ENCODE measurements around the gene PNMA8A.

DNA sequence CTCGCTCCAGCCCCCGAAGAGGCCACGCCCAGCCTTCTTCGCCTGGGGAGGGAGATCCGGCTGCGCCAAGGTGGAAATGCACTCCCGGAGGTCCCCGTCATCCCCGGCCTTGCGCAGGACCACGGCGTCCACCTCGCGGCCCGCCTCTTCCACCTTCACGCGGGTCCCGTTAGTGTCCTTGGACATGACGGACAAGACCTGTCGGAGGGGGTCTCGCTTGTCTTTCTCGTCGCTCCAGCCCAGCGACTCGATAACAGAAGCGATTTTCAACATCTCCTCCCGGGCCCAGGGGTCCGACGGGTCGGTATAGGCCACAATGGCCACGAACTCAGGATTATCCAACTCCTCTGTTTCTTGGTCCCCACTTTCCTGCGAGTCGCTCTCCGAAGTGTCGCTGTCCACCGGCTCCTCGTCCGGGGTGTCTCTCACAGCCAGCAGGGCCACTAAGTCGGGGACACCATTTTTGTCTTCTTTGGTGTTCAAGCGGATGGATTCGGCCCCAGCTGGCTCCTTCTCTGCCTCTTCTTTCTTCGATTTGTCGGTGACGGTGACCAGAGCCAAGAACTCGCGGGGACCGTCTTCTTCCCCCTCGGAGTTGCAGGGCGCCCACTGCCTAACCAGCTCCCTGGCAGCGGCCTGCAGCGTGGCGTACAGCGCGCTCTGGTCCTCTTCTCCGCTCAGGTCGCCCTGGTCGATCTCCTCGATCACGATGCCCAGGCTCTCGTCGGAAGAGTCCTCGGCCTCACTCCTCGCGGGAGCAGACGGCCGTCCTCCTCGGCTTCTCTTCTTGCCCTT, 23.0 kb upstream of the PNMA8A start:
- TF ChIP-seq, protein P1, sequence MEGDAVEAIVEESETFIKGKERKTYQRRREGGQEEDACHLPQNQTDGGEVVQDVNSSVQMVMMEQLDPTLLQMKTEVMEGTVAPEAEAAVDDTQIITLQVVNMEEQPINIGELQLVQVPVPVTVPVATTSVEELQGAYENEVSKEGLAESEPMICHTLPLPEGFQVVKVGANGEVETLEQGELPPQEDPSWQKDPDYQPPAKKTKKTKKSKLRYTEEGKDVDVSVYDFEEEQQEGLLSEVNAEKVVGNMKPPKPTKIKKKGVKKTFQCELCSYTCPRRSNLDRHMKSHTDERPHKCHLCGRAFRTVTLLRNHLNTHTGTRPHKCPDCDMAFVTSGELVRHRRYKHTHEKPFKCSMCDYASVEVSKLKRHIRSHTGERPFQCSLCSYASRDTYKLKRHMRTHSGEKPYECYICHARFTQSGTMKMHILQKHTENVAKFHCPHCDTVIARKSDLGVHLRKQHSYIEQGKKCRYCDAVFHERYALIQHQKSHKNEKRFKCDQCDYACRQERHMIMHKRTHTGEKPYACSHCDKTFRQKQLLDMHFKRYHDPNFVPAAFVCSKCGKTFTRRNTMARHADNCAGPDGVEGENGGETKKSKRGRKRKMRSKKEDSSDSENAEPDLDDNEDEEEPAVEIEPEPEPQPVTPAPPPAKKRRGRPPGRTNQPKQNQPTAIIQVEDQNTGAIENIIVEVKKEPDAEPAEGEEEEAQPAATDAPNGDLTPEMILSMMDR (conservative IDR thresholded peaks at IDR 0.05): no peak
- TF ChIP-seq EZH2 (IDR thresholded peaks at IDR 0.05; ENCODE audit: low read depth): no peak

All from PC-9 (cell line).